GM12873 (cell line): ENCODE results near the gene PRR14L.

Experiments
- CTCF ChIP-seq: IDR thresholded peaks from 2 replicates; pipeline ENCODE4 v1.5.1; 2012; ENCODE audit warnings: low read depth, mild to moderate bottlenecking, moderate library complexity, low read length, control low read depth; ENCODE audit not compliant: insufficient read depth; ENCODE audit errors: missing control alignments

The PRR14L gene

DNA sequence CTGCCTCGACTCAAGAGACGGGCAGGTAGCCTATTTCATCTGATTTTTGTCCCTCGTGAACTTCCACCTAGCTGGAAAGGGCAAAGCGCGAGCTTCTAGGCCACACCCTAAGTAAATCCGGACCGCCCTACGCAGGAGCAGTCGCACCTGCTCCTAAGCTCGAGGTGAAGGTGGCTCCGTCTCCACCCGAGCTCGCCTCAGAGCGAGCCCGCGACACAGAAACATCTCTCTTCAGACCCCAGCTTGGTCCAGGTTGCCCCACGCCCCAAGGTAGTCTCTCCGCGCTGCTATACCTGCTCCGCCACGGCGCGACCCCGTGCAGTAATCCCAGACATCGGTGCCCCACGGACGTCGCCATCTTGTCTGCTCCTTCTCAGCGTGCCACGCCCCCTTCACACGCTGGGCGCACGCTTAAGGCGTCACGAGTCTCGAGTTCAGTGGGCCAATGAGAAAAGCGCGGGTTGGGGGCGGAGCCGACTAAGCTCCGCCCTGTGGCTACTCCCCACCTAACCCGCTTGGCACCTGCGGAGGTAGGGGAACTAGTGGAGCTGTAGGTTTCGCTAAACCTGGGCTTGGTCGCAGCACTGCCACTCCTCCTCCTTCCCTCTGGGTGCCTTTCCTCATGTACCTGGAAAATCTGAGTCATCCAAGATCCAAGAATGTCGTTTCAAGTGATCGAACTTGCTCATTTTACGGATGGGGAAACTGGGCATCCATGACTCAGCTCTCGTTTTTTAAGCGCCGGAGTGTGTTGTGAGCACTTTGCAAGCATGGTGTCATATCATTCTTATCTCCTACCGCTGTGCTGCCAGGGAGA is 87.9 kb downstream of the PRR14L start, which contains the start of gene PISD:
TSS of gene PISD (minus strand) at position 365 of the 817 bp plus-strand sequence. CDS start at position 358, 7 bp downstream.
- no peak for TF ChIP-seq CTCF

GRCh38 chr22:31659246-31659645 is 90.7 kb downstream of the PRR14L start:
- no peak for TF ChIP-seq CTCF

- no peak for TF ChIP-seq CTCF
Observed at GRCh38 chr22:31654408-31654807, 95.5 kb downstream of the PRR14L start.

DNA sequence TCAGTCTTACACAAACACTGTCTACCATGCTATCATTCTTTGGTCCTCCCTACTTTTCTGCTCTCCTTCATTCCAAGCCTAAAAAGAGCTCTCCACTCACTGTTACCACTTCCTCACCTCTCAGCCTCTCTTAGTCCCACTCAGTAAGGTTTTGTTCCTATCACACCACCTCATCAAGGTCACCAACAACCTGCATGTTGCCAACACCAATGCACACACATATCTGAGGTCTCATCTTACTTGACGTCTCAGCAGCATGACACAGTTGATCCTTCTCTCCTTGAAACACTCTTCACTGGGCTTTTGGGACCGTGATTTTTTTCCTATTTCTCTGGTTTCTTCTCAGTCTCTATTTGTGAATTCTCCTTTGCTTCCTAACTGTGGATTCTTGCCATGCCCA is 96.0 kb downstream of the PRR14L start:
- no peak for TF ChIP-seq CTCF

DNA sequence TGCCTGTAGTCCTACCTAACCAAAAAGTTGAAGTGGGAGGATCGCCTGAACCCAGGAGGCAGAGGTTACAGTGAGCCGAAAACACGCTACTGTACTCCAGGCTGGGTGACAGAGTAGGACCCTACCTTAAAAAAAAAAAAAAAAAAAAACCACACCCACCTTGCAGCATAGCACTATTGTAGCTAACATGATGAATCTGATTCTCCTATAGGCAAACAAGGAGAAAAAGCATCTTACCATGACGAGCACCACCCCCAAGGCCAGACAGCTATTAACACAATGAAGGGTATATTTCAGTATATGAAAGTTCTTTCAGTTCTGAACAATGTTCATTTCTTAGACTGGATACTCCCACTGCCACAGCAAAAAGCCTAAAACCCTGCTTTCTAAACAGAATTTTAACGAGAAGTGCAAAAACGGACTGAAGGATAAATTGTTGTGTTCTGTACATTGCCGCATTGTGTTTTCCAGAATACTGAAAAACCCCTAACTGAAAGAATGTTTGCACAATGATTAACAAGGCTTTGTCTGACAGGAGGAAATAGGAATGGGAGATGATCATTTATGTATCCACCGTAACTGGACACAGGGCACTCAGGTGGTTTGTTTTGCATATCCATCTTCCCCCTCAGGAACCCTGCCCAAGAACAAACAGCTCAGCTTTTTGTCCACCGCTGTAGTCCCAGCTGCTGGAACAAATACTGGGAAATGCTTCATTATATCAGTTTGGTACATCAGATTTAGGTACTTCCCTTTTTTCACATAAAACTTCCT is 96.8 kb downstream of the PRR14L start:
- no peak for TF ChIP-seq CTCF

GRCh38 chr22:31652088-31652487 is 97.8 kb downstream of the PRR14L start:
- no peak for TF ChIP-seq CTCF

DNA sequence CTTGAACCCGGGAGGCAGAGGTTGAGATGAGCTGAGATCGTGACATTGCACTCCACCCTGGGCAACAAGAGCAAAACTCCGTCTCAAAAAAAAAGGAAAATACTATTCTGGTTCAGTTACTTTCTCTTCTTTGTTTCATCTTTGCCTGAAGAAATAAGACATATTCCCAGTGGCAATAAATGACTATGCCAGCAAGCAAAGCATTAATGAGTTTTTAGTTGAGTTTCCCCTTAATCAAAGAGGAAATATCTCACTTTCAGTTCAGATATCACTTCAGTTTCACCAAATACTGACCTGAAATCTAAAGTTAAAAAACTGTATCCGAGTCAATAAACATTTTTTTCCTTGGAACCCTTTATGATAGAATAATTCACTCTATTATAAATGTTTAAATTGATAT is 98.3 kb downstream of the PRR14L start:
- TF ChIP-seq CTCF, result no peak
